Measurements from ENCODE around the gene EPHA4.

EPHA4 gene

DNA sequence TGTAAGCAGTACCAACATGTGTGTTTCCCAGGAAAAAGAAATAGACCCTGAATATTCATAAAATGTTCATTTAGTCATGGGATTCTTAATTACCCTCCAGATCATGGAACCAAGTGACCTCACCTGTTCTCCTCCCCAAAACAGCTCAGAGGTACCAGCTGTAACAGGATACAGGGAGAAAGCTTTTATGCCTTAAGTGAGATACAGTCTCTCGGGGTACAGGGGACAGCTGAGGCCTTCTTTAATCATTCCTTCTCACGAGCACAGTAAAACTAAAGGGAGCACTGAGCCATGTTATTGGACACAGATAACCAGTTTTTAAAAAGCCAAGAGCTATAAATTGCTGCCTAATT, 16.6 kb downstream of the EPHA4 start:
- DNase-seq (ENCODE audit: low spot score), result no peak
- TF ChIP-seq, protein P1, sequence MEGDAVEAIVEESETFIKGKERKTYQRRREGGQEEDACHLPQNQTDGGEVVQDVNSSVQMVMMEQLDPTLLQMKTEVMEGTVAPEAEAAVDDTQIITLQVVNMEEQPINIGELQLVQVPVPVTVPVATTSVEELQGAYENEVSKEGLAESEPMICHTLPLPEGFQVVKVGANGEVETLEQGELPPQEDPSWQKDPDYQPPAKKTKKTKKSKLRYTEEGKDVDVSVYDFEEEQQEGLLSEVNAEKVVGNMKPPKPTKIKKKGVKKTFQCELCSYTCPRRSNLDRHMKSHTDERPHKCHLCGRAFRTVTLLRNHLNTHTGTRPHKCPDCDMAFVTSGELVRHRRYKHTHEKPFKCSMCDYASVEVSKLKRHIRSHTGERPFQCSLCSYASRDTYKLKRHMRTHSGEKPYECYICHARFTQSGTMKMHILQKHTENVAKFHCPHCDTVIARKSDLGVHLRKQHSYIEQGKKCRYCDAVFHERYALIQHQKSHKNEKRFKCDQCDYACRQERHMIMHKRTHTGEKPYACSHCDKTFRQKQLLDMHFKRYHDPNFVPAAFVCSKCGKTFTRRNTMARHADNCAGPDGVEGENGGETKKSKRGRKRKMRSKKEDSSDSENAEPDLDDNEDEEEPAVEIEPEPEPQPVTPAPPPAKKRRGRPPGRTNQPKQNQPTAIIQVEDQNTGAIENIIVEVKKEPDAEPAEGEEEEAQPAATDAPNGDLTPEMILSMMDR (IDR thresholded peaks at IDR 0.05; ENCODE audit: extremely low read depth, missing control alignments), result no peak

DNA sequence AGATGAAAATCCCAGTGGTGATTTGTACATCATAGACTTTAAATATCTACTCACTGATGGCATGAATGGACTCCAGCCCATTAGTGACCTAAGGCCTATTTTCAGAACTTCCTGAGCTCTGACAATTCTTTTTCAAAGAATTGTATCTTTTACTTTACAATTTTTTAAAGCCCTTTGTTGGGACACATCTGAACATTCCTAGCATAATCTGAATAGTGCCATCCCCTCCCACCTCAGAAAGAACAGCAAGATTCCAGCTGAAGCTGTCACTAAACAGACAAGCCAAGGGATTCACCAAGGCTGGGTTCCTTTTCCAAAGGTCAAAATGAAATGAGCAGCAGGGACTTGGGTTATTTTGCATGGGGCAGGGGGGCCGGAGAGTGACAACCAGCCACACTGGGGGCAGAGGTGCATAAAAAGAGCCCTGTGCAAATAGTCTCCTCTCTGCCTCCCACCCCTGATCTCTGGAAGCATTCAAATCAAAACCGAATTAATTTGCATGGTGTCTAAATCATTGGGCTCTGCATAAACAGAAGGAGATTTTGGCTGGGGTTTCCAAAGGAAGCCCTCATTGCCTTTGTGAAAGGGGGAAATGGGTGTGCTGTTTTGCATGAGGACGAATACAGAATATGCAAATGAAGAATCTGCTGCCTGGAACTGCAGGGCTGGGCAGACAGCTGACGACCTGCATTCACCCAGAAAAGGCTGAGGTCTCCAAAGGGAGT, 17.2 kb downstream of the EPHA4 start:
- peak; percentile 39 for DNase-seq (ENCODE audit: low spot score)
- TF ChIP-seq, protein P1 (IDR thresholded peaks at IDR 0.05; ENCODE audit: extremely low read depth, missing control alignments), result no peak

DNA sequence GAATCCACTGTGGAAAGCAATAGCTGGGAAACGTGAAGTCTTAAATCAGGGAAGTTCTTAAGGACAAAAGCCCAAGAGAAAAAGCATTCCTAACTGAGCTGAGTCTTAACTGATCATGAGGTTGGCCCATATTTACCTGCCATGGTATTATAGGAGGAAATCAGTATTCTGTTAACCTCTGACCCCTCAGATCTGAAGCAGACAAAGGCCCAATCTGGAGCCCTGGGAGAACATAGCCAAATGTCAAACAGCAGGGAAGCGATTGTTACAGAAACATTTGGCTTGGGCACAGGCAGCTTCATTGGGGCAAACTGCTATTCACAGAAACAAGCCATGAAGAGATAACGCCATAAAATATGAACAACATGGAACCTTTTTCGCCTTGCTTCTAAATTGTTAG, 18.8 kb downstream of the EPHA4 start:
- DNase-seq (ENCODE audit: low spot score), result no peak

DNA sequence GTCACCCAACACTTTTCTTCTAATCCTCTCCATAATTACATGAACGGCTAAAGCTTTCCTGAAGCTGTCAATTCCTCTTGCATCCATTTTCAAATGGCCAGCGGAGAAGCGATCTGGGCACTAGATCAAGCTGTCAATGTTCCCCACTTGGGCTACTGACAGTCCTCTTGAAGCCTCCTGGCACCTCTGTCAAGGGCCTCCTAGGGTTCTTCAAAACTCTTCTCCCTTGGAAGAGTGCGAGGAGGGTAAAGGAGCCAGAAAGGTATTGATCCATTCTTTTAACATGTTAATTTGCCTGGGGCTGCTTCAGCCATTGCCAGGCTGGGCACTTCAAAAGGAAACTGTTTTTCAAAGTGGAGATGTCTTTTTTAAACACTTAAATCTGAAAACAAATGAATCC, 19.8 kb downstream of the EPHA4 start:
- TF ChIP-seq, protein P1 (IDR thresholded peaks at IDR 0.05; ENCODE audit: extremely low read depth, missing control alignments), result no peak
- DNase-seq (ENCODE audit: low spot score), result no peak

More for the DNA sequence above, 18.8 kb downstream of the EPHA4 start:
- TF ChIP-seq, protein P1 (IDR thresholded peaks at IDR 0.05; ENCODE audit: extremely low read depth, missing control alignments), result no peak

DNA sequence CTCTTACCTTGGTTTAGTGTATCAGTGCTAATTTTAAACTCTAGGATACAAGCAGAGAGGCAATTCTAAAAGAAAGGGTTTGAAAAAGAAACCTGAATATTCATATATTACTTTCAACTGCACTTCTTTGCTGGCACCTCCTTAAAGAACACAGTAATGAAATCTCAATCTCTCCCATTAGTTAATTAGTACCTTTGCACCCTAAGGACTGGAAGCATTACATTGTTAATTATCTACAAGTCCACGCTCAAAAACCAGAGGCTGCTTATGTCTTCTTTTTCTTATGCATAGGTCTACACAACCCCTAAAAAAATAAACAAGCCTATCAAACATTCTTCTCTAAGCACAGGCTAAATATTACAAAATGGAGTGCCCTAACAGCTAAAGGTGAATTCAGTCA, 20.2 kb downstream of the EPHA4 start:
- TF ChIP-seq, protein P1 (IDR thresholded peaks at IDR 0.05; ENCODE audit: extremely low read depth, missing control alignments), result no peak
- DNase-seq (ENCODE audit: low spot score), result no peak

DNA sequence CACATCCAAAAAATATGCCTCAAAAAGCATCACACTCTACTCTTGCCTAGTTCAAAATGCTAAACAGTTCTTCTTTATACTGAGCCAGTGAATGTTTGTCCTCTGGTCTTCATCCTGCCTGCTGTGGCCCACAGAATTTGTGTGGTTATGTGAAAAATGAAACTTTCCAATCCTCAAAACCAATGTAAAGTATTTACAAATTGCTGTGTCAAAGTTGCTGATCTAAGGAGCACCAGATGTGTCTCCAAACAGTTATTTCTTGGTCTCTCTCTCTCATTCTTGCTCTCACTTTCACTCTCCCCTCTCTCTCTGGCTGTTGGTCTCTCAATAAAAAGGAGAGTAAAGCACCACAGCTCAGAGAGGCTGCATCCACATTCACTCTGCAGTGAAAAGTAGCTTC, 23.0 kb downstream of the EPHA4 start:
- TF ChIP-seq, protein P1 (IDR thresholded peaks at IDR 0.05; ENCODE audit: extremely low read depth, missing control alignments), result no peak
- DNase-seq (ENCODE audit: low spot score), result no peak

DNA sequence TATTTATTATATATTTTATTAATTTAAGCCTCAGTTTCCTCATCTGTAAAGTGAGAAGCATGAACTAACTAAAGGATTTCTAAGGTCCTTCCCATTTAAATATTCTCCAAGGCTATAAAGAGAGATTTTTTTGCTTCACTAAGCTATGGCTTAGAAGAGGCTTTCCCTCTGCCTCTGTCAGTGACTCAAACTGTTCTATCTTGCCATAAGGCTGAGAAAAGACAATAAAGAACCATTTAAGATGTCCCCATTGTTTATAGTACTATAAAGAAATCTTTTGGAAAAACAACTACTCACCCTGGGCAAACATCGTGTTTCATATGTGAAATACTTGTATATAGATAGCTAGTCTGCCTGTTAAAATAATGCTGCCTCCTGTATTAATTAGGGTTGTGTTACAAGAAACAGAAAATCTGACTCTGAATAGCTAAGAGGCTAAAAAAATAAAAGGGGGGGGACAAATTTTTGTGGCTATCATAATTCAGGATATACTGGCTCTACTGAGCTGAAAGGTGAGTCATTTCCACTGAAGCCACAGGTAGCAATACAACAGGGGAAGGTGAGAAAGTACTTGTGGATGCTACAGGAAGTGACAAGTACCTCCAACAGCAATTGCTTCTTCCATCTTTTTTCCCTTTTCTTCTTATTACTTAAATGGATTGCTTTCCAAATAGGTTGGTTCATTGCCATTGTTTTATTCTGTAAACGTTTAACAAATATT, 25.4 kb downstream of the EPHA4 start:
- TF ChIP-seq, protein P1 (IDR thresholded peaks at IDR 0.05; ENCODE audit: extremely low read depth, missing control alignments), result no peak
- no peak for DNase-seq (ENCODE audit: low spot score)
